SK-N-SH treated with all-trans-retinoic acid at 6 μM for 48 hours (cell line): ENCODE measurements around the gene CBFB.

ENCODE experiments used
- ARNTL ChIP-seq: fragments of 450-650 bp; formaldehyde crosslinking; IDR thresholded peaks from 2 replicates; pipeline ENCODE4 v1.5.0; 2020; ENCODE audit warnings: low read depth, mild to moderate bottlenecking, moderate library complexity, borderline replicate concordance
- BACH2 ChIP-seq: fragments of 250-450 bp; sonication (Bioruptor Pico); IDR thresholded peaks from 2 replicates; pipeline ENCODE4 v1.9.0; 2021; ENCODE audit warnings: mild to moderate bottlenecking, borderline replicate concordance
- ESRRG ChIP-seq: fragments of 250-450 bp; sonication (Bioruptor Pico); IDR thresholded peaks from 2 replicates; pipeline ENCODE4 v1.6.1; 2021; ENCODE audit warnings: mild to moderate bottlenecking
- OSR1 ChIP-seq: fragments of 250-450 bp; sonication (Bioruptor Pico); IDR thresholded peaks from 2 replicates; pipeline ENCODE4 v1.8.0; 2022; ENCODE audit warnings: moderate library complexity, mild to moderate bottlenecking, inconsistent platforms
- PPARA ChIP-seq: fragments of 250-450 bp; sonication (Bioruptor Pico); IDR thresholded peaks from 2 replicates; pipeline ENCODE4 v1.5.0; 2020; ENCODE audit warnings: mild to moderate bottlenecking, borderline replicate concordance
- RARB ChIP-seq: fragments of 250-450 bp; sonication (Bioruptor Pico); IDR thresholded peaks from 2 replicates; pipeline ENCODE4 v1.8.0; 2021; ENCODE audit warnings: mild to moderate bottlenecking, moderate library complexity
- TCF4 ChIP-seq: fragments of 250-450 bp; sonication (Bioruptor Pico); IDR thresholded peaks from 2 replicates; pipeline ENCODE4 v1.8.0; 2021; ENCODE audit warnings: mild to moderate bottlenecking, moderate library complexity, borderline replicate concordance
- ZC3H10 ChIP-seq: fragments of 250-450 bp; sonication (Bioruptor Pico); IDR thresholded peaks from 2 replicates; pipeline ENCODE4 v1.5.1; 2021; ENCODE audit warnings: mild to moderate bottlenecking, moderate library complexity
- ZFP3 ChIP-seq: fragments of 250-450 bp; sonication (Bioruptor Pico); IDR thresholded peaks from 2 replicates; pipeline ENCODE4 v1.5.0; 2020; ENCODE audit warnings: mild to moderate bottlenecking, moderate library complexity
- ZFP30 ChIP-seq: fragments of 450-650 bp; formaldehyde crosslinking; IDR thresholded peaks from 2 replicates; pipeline ENCODE4 v1.5.0; 2022; ENCODE audit warnings: mild to moderate bottlenecking, moderate library complexity
- ZNF565 ChIP-seq: fragments of 450-650 bp; formaldehyde crosslinking; conservative IDR thresholded peaks from 2 replicates; pipeline ENCODE4 v1.5.0; 2020; ENCODE audit warnings: low read depth, mild to moderate bottlenecking, moderate library complexity
- ZNF8 ChIP-seq: fragments of 450-650 bp; formaldehyde crosslinking; IDR thresholded peaks from 2 replicates; pipeline ENCODE4 v1.5.0; 2020; ENCODE audit warnings: mild to moderate bottlenecking, moderate library complexity
- TF ChIP-seq, protein P1 (sequence below): fragments of 250-450 bp; sonication (Bioruptor Pico); IDR thresholded peaks from 2 replicates; pipeline ENCODE4 v1.8.0; 2020; ENCODE audit warnings: mild to moderate bottlenecking, moderate library complexity, borderline replicate concordance

DNA sequence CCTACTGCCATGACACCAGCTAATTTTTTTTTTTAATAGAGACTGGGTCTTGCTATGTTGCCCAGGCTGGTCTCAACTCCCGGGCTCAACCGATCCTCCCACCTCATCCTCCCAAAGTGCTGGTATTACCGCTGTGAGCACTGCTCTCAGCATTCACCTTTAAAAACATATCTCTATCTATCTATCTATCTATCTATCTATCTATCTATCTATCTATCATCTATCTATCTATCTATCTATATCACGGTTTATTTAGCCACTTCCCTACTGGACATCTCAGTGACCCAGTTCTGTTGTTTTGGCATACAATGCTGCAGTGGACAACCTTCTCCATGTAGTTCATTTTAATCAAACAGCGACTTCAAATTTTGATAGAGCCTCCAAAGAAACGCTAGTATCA lies 79.5 kb downstream of the CBFB start:
- TF ChIP-seq ZFP30 (CRISPR knock-in tag) = no peak
- no peak for TF ChIP-seq BACH2 (CRISPR knock-in tag)
- no peak for TF ChIP-seq TCF4
- TF ChIP-seq ZFP3 (CRISPR knock-in tag) = no peak
- TF ChIP-seq, protein P1, sequence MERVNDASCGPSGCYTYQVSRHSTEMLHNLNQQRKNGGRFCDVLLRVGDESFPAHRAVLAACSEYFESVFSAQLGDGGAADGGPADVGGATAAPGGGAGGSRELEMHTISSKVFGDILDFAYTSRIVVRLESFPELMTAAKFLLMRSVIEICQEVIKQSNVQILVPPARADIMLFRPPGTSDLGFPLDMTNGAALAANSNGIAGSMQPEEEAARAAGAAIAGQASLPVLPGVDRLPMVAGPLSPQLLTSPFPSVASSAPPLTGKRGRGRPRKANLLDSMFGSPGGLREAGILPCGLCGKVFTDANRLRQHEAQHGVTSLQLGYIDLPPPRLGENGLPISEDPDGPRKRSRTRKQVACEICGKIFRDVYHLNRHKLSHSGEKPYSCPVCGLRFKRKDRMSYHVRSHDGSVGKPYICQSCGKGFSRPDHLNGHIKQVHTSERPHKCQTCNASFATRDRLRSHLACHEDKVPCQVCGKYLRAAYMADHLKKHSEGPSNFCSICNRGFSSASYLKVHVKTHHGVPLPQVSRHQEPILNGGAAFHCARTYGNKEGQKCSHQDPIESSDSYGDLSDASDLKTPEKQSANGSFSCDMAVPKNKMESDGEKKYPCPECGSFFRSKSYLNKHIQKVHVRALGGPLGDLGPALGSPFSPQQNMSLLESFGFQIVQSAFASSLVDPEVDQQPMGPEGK (CRISPR knock-in tag) = no peak
- no peak for TF ChIP-seq RARB
- TF ChIP-seq OSR1 (CRISPR knock-in tag) = no peak
- no peak for TF ChIP-seq ZNF565 (CRISPR knock-in tag)
- no peak for TF ChIP-seq ESRRG (CRISPR knock-in tag)
- no peak for TF ChIP-seq ZNF8
- no peak for TF ChIP-seq ARNTL
- no peak for TF ChIP-seq PPARA (CRISPR knock-in tag)
- TF ChIP-seq ZC3H10 (CRISPR knock-in tag) = no peak
